HepG2 (cell line): ENCODE results near the gene KIF5B. TPM values are rescaled to one million over a fixed set of nuclear protein-coding genes. Genes with fewer than 3 reads are reported as not detected.

Experiments
- CENPX ChIP-seq: sonication (generic); formaldehyde crosslinking; IDR thresholded peaks from 2 replicates; pipeline ENCODE4 v1.9.0; 2021; ENCODE audit warnings: mild to moderate bottlenecking, missing genetic modification reagents, moderate library complexity
- EP300 ChIP-seq, 3 experiments: sonication (generic) in 1 of 3; formaldehyde crosslinking in 1 of 3; IDR thresholded peaks; 2 replicates each; pipeline versions ENCODE4 v1.5.1 to v1.6.1; 2011 to 2020; ENCODE audit warnings: low read depth in 2 of 3, low read length in 2 of 3, borderline replicate concordance in 1 of 3, improper control_type of control experiment in 1 of 3, mild to moderate bottlenecking in 1 of 3, missing genetic modification reagents in 1 of 3, moderate library complexity in 1 of 3
- FOXC1 ChIP-seq: sonication (generic); formaldehyde crosslinking; IDR thresholded peaks from 2 replicates; pipeline ENCODE4 v1.8.0; 2022; ENCODE audit warnings: mild to moderate bottlenecking, missing genetic modification reagents, borderline replicate concordance
- HMGXB3 ChIP-seq: sonication (generic); formaldehyde crosslinking; IDR thresholded peaks from 2 replicates; pipeline ENCODE4 v1.4.0; 2020; ENCODE audit warnings: missing genetic modification reagents, borderline replicate concordance
- KMT2B ChIP-seq: IDR thresholded peaks from 2 replicates; pipeline ENCODE4 v1.6.1; 2016; ENCODE audit warnings: missing genetic modification reagents, missing compliant biosample characterization
- NCOA2 ChIP-seq: sonication (generic); formaldehyde crosslinking; IDR thresholded peaks from 2 replicates; pipeline ENCODE4 v1.8.0; 2022; ENCODE audit warnings: inconsistent platforms
- NONO ChIP-seq, 2 experiments: fragments of 450-650 bp in 1 of 2; sonication (generic) in 1 of 2; formaldehyde crosslinking in 1 of 2; IDR thresholded peaks in 1 of 2; conservative IDR thresholded peaks in 1 of 2; 2 replicates each; pipeline versions ENCODE4 v1.6.1 to v1.8.0; 2017 to 2022; ENCODE audit warnings: mild to moderate bottlenecking in 1 of 2, missing genetic modification reagents in 1 of 2, moderate library complexity in 1 of 2
- SOX5 ChIP-seq: IDR thresholded peaks from 2 replicates; pipeline ENCODE4 v1.6.1; 2016; ENCODE audit warnings: borderline replicate concordance
- THRA ChIP-seq: sonication (generic); formaldehyde crosslinking; IDR thresholded peaks from 2 replicates; pipeline ENCODE4 v1.4.0; 2020; ENCODE audit warnings: missing genetic modification reagents, borderline replicate concordance
- UBTF ChIP-seq: sonication (generic); formaldehyde crosslinking; IDR thresholded peaks from 2 replicates; pipeline ENCODE4 v1.4.0; 2020; ENCODE audit warnings: mild to moderate bottlenecking, missing genetic modification reagents
- ZBTB37 ChIP-seq: sonication (generic); formaldehyde crosslinking; IDR thresholded peaks from 2 replicates; pipeline ENCODE4 v1.4.0; 2020; ENCODE audit warnings: mild to moderate bottlenecking, missing genetic modification reagents
- ZNF235 ChIP-seq: sonication (generic); formaldehyde crosslinking; IDR thresholded peaks from 2 replicates; pipeline ENCODE4 v1.8.1; 2023; ENCODE audit warnings: mild to moderate bottlenecking, missing genetic modification reagents, borderline replicate concordance
- ZNF331 ChIP-seq: sonication (generic); formaldehyde crosslinking; IDR thresholded peaks from 2 replicates; pipeline ENCODE4 v1.4.0; 2020; ENCODE audit warnings: missing genetic modification reagents
- ZNF460 ChIP-seq: sonication (generic); formaldehyde crosslinking; IDR thresholded peaks from 2 replicates; pipeline ENCODE4 v1.5.1; 2020; ENCODE audit warnings: missing genetic modification reagents, mild to moderate bottlenecking, borderline replicate concordance
- ZNF616 ChIP-seq: sonication (generic); formaldehyde crosslinking; IDR thresholded peaks from 2 replicates; pipeline ENCODE4 v1.5.0; 2020; ENCODE audit warnings: low read depth, mild to moderate bottlenecking, missing genetic modification reagents
- ZNF639 ChIP-seq: conservative IDR thresholded peaks from 2 replicates; pipeline ENCODE4 v1.6.1; 2018; ENCODE audit warnings: missing genetic modification reagents
- ZNF713 ChIP-seq: sonication (generic); formaldehyde crosslinking; IDR thresholded peaks from 2 replicates; pipeline ENCODE4 v1.4.0; 2020; ENCODE audit warnings: mild to moderate bottlenecking, missing genetic modification reagents
- ZNF740 ChIP-seq: sonication (generic); formaldehyde crosslinking; IDR thresholded peaks from 2 replicates; pipeline ENCODE4 v1.4.0; 2020; ENCODE audit warnings: missing genetic modification reagents
- polyA plus RNA-seq, 8 experiments: library from polyadenylated mRNA; depleted of rRNA in 3 of 8; stranded (reverse) in 7 of 8; unstranded in 1 of 8; fragments of >200 nt; fragmentation: Illumina TruSeq in 4 of 8; extraction: Trizol in 4 of 8; gene quantifications; 2 replicates each; pipeline versions ENCODE4 v1.2.1 to v1.2.3, GENCODE V29; 2011 to 2016; ENCODE audit warnings: low read depth in 4 of 8, missing spikeins in 1 of 8, mixed read lengths in 1 of 8; ENCODE audit not compliant: insufficient read depth in 1 of 8
- total RNA-seq, 5 experiments: library from RNA; depleted of rRNA; stranded (reverse); fragments of >200 nt; fragmentation: Illumina TruSeq; extraction: Trizol; gene quantifications; 2 replicates each; pipeline ENCODE4 v1.2.3, GENCODE V29; 2016; ENCODE audit warnings: low read depth in 1 of 5

The KIF5B gene
- total and polyA plus RNA-seq, 2 of the 13 experiments (the other 11 are each of a cell fraction or from before 2014, with no cell fraction given): 34.3 to 133 TPM

GRCh38 chr10:32059472-32059871, 3.2 kb upstream of the KIF5B start (continued):
- TF ChIP-seq HMGXB3 (no peak), NONO (IDR thresholded peaks at IDR 0.05) (no peak), NONO (CRISPR knock-in tag; conservative IDR thresholded peaks at IDR 0.05) (peak; percentile 57; the same call in 1 of the 2 replicates), ZBTB37 (CRISPR knock-in tag) (no peak), ZNF639 (CRISPR knock-in tag) (no peak), ZNF331 (CRISPR knock-in tag) (no peak), NCOA2 (peak; percentile 73; the same call in 1 of the 2 replicates), THRA (CRISPR knock-in tag) (no peak), EP300 (IDR thresholded peaks at IDR 0.05; ENCODE audit: low read depth in 2 of 2, low read length in 2 of 2) (peak; percentile 23 to 85; a peak in 2 of 4 replicates), EP300 (CRISPR knock-in tag; IDR thresholded peaks at IDR 0.05; ENCODE audit: borderline replicate concordance) (no peak), ZNF616 (CRISPR knock-in tag) (no peak), UBTF (CRISPR knock-in tag) (no peak), KMT2B (no peak), ZNF235 (no peak), ZNF460 (CRISPR knock-in tag) (no peak), ZNF740 (CRISPR knock-in tag) (no peak), FOXC1 (CRISPR knock-in tag) (no peak), ZNF713 (CRISPR knock-in tag) (no peak), SOX5 (CRISPR knock-in tag) (peak; percentile 94), CENPX (no peak)
